GM18505 (cell line): ENCODE measurements around the gene SNRPD1.
A peak's percentile ranks its signal among the peaks of the same experiment; 100 is the strongest.
"Not testable (repeated sequence)": the region's sequence is repeated elsewhere in the genome, so short reads cannot be mapped to it uniquely, and the experiment has no call there.

Experiments used
- ATAC-seq: cut with Tn5 transposase; IDR thresholded peaks from one replicate; pipeline ENCODE4 v1.9.1; 2021; ENCODE audit not compliant: unreplicated experiment
- POLR2A ChIP-seq: IDR thresholded peaks from 4 replicates; pipeline ENCODE4 v1.6.1; 2011; ENCODE audit warnings: borderline replicate concordance; ENCODE audit not compliant: insufficient read depth, insufficient read length; ENCODE audit errors: extremely low read depth

The SNRPD1 gene

GRCh38 chr18:21629089-21629832 is 17.1 kb downstream of the SNRPD1 start:
- no peak for TF ChIP-seq POLR2A
- ATAC-seq, result peak; percentile 61

GRCh38 chr18:21632393-21632792 is 20.3 kb downstream of the SNRPD1 start:
- TF ChIP-seq POLR2A, result no peak

GRCh38 chr18:21634588-21635199 is 22.6 kb downstream of the SNRPD1 start:
- ATAC-seq, result no peak
- TF ChIP-seq POLR2A, result no peak

More at GRCh38 chr18:21632393-21632792, 20.3 kb downstream of the SNRPD1 start:
- ATAC-seq, result no peak

- no peak for TF ChIP-seq POLR2A
- ATAC-seq, result no peak
Observed at GRCh38 chr18:21636769-21637168, 24.7 kb downstream of the SNRPD1 start.

GRCh38 chr18:21638822-21639221 is 26.7 kb downstream of the SNRPD1 start:
- TF ChIP-seq POLR2A, result no peak
- no peak for ATAC-seq

GRCh38 chr18:21640375-21640774 is 28.3 kb downstream of the SNRPD1 start:
- not testable (repeated sequence) for ATAC-seq

GRCh38 chr18:21650311-21650710 is 38.2 kb downstream of the SNRPD1 start:
- no peak for ATAC-seq
- no peak for TF ChIP-seq POLR2A

GRCh38 chr18:21652073-21652472 is 40.0 kb downstream of the SNRPD1 start:
- no peak for ATAC-seq
- TF ChIP-seq POLR2A, result no peak

- no peak for ATAC-seq
- TF ChIP-seq POLR2A, result no peak
Observed at GRCh38 chr18:21653361-21653760, 41.2 kb downstream of the SNRPD1 start.

GRCh38 chr18:21656402-21656801 is 44.3 kb downstream of the SNRPD1 start:
- TF ChIP-seq POLR2A, result no peak
- no peak for ATAC-seq

- TF ChIP-seq POLR2A, result no peak
- peak; percentile 64 for ATAC-seq
Observed at GRCh38 chr18:21660078-21660477, 48.0 kb downstream of the SNRPD1 start.

GRCh38 chr18:21662581-21662980 is 50.5 kb downstream of the SNRPD1 start:
- no peak for TF ChIP-seq POLR2A
- ATAC-seq, result no peak

- no peak for TF ChIP-seq POLR2A
Observed at GRCh38 chr18:21663578-21663977, 51.5 kb downstream of the SNRPD1 start.

GRCh38 chr18:21664069-21664468 is 52.0 kb downstream of the SNRPD1 start:
- TF ChIP-seq POLR2A, result no peak
- no peak for ATAC-seq

More at GRCh38 chr18:21663578-21663977, 51.5 kb downstream of the SNRPD1 start:
- ATAC-seq, result no peak
